ENCODE measurements around the gene MCRS1. TPM values are rescaled to one million over a fixed set of nuclear protein-coding genes. Genes with fewer than 3 reads are reported as not detected.
"Not testable (repeated sequence)": the region's sequence is repeated elsewhere in the genome, so short reads cannot be mapped to it uniquely, and the experiment has no call there.

Gene MCRS1
- total RNA-seq, 4 donors from 2014 or later, result 68.0 to 107 (median 85.6) TPM

DNA sequence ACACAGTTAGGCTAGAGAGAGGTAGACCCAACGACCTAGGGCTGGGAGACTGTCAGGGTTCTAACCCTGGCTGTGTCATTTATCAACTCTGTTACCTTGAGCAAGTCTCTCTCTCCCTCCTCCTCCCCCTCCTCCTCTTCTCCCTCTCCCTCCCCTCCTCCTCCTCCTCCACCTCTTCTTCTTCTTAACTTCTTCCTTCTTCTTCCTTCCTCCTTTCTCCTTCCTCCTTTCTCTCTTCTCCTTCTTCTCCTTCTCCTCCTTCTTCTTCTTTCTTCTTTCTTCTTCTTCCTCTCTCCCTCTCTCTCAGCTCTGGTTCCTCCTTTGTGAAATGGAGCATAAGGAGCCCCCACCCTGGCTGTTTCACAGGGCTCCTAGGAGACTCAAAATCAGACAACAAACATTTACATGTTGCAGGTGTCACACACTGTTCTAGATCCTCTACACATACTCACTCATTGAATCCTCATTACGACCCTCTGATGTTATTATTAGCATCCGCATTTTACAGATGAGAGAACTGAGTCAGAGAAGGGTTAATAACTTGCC is 31.3 kb downstream of the MCRS1 start:
- Histone ChIP-seq H3K27ac (no peak overlapping the region), H3K9me3 (no peaks in the 10 kb centered on the region), H3K4me3 (no peak overlapping the region), H3K4me1 (peaks cover 3 to 28% (median 11%) of the 10 kb centered on the region in 4 donors), H3K27me3 (peaks cover 2 to 25% of the 10 kb centered on the region in 2 donors), H3K36me3 (no peaks in the 10 kb centered on the region)
- no peak for DNase-seq
- TF ChIP-seq, protein P1, sequence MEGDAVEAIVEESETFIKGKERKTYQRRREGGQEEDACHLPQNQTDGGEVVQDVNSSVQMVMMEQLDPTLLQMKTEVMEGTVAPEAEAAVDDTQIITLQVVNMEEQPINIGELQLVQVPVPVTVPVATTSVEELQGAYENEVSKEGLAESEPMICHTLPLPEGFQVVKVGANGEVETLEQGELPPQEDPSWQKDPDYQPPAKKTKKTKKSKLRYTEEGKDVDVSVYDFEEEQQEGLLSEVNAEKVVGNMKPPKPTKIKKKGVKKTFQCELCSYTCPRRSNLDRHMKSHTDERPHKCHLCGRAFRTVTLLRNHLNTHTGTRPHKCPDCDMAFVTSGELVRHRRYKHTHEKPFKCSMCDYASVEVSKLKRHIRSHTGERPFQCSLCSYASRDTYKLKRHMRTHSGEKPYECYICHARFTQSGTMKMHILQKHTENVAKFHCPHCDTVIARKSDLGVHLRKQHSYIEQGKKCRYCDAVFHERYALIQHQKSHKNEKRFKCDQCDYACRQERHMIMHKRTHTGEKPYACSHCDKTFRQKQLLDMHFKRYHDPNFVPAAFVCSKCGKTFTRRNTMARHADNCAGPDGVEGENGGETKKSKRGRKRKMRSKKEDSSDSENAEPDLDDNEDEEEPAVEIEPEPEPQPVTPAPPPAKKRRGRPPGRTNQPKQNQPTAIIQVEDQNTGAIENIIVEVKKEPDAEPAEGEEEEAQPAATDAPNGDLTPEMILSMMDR (IDR thresholded peaks at IDR 0.05), result no peak
- TF ChIP-seq POLR2A (IDR thresholded peaks at IDR 0.05), result no peak

DNA sequence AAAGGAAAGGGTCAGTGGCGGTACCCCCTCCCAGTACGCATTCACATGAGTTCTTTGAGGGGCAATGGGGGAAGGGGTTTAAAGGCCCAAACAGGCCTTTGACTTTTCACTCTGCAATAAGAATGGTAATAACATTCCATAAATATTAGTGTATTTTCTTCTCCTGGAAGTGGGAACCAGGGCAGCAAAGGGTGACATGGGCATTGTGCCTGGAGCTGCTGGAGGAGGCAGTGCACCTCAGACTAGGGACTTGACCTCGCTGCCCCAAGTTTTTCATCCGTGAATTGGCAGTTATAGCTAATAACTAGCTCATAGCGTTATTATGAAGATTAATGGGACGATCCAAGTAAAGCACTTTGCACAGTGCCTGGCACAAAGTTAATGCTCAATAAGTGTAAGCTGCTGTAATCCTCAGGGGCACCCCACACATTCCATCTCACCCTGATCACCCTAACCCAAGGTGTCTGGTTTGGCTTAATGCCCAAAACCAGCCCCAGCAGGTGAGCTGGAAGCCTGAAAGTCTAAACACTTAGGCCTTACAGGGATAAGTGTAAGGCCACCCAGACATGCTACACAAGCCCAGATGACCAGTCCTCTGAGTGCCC is 31.9 kb downstream of the MCRS1 start:
- H3K27me3 ChIP-seq, result peaks cover 2 to 25% of the 10 kb centered on the region in 2 donors
- H3K4me1 ChIP-seq, result peaks cover 3 to 28% (median 11%) of the 10 kb centered on the region in 4 donors
- H3K36me3 ChIP-seq, result no peaks in the 10 kb centered on the region
- no peak for DNase-seq
- H3K9me3 ChIP-seq, result no peaks in the 10 kb centered on the region
- H3K4me3 ChIP-seq, result no peak overlapping the region
- no peak for TF ChIP-seq POLR2A (IDR thresholded peaks at IDR 0.05)
- TF ChIP-seq, protein P1 (IDR thresholded peaks at IDR 0.05), result no peak
- no peak overlapping the region for H3K27ac ChIP-seq

DNA sequence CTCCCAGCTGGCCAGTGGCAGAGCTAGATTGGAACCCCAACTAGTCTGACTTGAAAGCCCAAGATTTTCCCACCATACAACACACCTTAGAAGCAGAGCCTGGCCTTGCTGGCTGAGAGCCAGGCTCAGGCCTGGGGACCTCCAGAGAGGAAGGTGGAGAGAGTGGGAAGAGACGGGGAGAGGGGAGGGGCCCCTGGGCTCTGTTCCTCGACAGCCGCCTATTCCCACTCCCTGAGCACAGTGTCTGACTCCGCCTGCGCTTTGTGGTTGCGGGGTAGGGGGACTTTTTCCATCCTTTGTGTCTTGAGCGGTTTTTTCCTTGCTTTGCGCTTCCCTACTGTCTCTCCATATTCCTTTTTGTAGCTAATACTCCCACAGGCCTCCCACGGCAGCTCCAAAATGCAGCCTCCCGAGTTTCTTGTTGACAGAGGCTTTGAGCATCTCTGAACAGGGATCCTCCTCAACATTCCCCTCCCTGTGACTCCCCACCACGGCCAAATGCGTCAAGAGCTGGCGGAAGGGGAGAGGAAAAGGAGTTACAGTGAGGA is 33.1 kb downstream of the MCRS1 start:
- Histone ChIP-seq H3K4me1 (peaks cover 3 to 26% (median 10%) of the 10 kb centered on the region in 4 donors), H3K4me3 (no peak overlapping the region), H3K36me3 (no peaks in the 10 kb centered on the region), H3K27ac (no peak overlapping the region), H3K9me3 (no peaks in the 10 kb centered on the region), H3K27me3 (peaks cover 2 to 22% of the 10 kb centered on the region in 2 donors)
- TF ChIP-seq, protein P1 (IDR thresholded peaks at IDR 0.05), result no peak
- no peak for TF ChIP-seq POLR2A (IDR thresholded peaks at IDR 0.05)
- no peak for DNase-seq

DNA sequence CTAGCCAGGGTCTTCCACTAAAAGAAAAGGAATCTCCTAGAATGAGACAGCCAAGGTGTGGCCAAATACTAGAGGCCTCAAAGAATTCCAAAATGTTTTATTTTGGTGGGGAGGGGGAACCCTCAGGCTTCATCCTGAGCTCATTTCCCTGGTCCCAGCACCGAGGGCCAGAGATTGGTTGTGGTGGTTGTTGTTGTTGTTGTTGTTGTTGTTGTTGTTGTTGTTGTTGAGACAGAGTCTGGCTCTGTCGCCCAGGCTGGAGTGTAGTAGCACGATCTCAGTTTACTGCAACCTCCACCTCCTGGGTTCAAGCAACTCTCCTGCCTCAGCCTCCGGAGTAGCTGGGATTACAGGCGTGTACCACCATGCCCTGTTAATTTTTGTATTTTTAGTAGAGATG is 33.8 kb downstream of the MCRS1 start:
- not testable (repeated sequence) for H3K4me3 ChIP-seq, H3K36me3 ChIP-seq, H3K9me3 ChIP-seq, DNase-seq, H3K27ac ChIP-seq
- Histone ChIP-seq H3K27me3 (peaks cover 0 to 16% of the 10 kb centered on the region in 2 donors), H3K4me1 (peaks cover 3 to 19% (median 7%) of the 10 kb centered on the region in 4 donors)

DNA sequence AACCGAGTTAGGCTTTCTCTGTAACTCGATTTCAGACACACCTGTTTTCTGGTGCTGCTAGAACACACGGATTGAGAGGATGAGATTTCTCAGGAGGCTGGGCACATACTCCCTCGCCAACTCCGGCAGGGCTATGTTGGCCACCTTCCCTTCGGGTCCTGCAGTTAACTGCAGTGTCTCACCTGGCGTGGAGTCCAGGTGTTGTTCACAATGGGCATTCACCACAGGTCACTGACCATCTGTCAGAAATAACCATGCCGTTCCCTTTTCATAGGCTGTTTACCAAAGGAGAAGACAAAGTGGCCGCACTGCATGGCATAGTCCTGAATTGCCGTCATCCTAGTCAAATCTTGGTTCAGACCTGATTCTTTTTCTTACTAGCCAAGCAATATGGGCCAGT is 34.6 kb downstream of the MCRS1 start:
- no peak overlapping the region for H3K27ac ChIP-seq
- DNase-seq, result no peak
- peaks cover 3 to 15% (median 6%) of the 10 kb centered on the region in 4 donors for H3K4me1 ChIP-seq
- H3K27me3 ChIP-seq, result peaks cover 0 to 9% of the 10 kb centered on the region in 2 donors
- no peak overlapping the region for H3K4me3 ChIP-seq
- no peaks in the 10 kb centered on the region for H3K36me3 ChIP-seq
- TF ChIP-seq, protein P1 (IDR thresholded peaks at IDR 0.05), result no peak
- no peak for TF ChIP-seq POLR2A (IDR thresholded peaks at IDR 0.05)
- H3K9me3 ChIP-seq, result no peaks in the 10 kb centered on the region

DNA sequence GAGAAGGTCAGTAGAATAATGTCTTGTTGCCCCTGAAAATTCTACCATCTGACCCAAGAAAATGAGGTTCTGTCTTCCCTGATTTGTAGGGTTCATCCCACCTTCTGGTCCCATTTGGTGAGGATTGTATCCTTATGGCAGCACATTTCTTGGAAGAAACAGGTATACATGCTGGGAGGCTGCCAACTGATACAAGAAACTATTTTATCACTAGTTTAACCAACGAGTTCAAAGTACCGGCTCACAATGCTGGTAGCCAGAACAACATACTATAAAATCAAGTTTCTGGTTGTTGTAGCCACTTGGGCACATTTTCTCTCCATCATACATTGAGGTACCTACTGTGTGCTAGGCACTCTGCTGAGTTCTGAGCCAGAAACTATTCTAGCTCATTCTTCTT is 36.2 kb downstream of the MCRS1 start:
- H3K36me3 ChIP-seq, result peaks cover 0 to 11% (median 0%) of the 10 kb centered on the region in 3 donors
- no peak for TF ChIP-seq POLR2A (IDR thresholded peaks at IDR 0.05)
- no peaks in the 10 kb centered on the region for H3K27me3 ChIP-seq
- H3K4me3 ChIP-seq, result no peak overlapping the region
- H3K9me3 ChIP-seq, result no peaks in the 10 kb centered on the region
- no peaks in the 10 kb centered on the region for H3K4me1 ChIP-seq
- no peak overlapping the region for H3K27ac ChIP-seq
- no peak for DNase-seq
